ENCODE data around the gene BMP15.
A peak's percentile ranks its signal among the peaks of the same experiment; 100 is the strongest.

The BMP15 gene

DNA sequence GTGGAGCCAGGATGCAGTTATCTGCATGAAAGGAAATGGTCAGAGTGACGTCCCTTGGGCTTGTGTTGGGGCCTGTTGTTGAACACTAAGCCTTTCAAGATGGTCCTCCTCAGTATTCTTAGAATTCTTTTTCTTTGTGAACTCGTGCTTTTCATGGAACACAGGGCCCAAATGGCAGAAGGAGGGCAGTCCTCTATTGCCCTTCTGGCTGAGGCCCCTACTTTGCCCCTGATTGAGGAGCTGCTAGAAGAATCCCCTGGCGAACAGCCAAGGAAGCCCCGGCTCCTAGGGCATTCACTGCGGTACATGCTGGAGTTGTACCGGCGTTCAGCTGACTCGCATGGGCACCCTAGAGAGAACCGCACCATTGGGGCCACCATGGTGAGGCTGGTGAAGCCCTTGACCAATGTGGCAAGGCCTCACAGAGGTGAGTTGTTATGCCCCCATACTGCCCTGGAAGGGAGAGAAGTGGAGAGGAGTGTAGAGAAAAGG lies at the start of gene BMP15:
Gene BMP15, plus strand, starts transcription at position 51 of the 492 bp plus-strand sequence. Its CDS starts 49 bp downstream, at position 100.
- no peak for DNase-seq

GRCh38 chrX:50863471-50863870 lies 47.1 kb upstream of the BMP15 start:
- DNase-seq = no peak

DNA sequence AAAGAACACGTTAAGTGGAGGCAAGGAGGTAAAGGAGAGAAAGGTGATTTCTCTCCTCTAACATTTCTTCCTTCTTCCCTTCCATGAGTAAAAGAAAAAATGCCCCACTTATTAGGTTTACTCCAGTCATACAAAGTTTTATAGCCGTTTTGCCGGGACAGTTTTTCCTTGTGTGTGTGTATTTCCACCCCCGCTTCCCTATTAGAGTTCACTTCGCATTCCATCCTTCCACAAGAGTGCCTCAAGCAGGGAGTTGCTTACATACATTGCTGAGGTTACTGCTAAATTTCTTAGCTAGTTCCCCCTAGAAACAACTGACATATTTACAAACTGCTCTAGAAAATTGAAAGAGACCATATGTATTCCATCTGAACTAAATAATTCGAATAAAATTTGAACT lies 45.2 kb upstream of the BMP15 start:
- no peak for DNase-seq

DNA sequence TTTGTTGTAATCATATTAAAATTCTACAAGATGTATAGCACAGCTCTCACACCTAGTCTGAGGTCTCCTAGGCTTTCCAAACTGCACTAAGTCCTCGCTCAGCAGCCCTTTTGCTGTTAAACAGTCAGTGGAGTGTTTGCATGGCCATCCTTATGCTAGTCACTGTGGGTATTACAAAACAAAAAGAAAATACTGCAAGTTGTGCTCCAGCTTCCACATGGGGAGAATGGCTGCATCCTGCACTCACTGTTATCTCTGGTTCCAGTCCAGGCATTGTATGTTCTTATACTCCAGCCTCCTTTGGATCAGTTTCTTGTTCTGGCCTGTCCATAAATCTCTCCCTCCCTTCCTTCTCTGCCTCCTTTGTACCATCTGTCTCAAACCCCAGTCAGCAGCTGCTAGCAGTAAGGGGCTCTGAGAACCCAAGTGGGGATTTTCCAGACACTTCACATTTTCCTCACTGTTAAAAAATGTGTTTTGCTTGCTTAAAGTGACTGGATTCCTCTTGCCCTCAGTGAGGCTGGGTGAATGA lies 38.5 kb upstream of the BMP15 start:
- DNase-seq = no peak

GRCh38 chrX:50874876-50875275 lies 35.7 kb upstream of the BMP15 start:
- DNase-seq = no peak

GRCh38 chrX:50876551-50876950 lies 34.0 kb upstream of the BMP15 start:
- DNase-seq = no peak

GRCh38 chrX:50877310-50877709 lies 33.2 kb upstream of the BMP15 start:
- no peak for DNase-seq

- no peak for DNase-seq
These were observed 29.5 kb upstream of the BMP15 start for GRCh38 chrX:50881028-50881427.

DNA sequence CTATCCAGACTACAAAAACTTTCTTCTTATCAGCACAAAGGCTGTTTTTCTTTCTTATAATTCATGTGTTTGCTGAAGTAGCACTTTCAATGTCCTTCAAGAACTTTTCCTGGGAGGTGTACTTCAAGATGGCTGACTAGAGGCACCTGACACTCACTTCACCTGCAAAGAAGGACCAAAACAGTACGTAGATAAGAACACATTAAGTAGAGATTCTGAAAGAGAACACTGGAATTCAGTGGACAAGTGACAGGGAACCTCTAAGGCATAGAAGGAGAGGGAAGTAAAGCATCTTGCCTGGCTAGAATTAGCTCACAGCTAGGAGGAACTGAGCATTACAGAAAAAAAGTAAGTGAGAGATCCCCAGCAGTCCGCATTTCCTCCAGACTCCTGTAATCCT lies 21.7 kb upstream of the BMP15 start:
- no peak for DNase-seq

DNA sequence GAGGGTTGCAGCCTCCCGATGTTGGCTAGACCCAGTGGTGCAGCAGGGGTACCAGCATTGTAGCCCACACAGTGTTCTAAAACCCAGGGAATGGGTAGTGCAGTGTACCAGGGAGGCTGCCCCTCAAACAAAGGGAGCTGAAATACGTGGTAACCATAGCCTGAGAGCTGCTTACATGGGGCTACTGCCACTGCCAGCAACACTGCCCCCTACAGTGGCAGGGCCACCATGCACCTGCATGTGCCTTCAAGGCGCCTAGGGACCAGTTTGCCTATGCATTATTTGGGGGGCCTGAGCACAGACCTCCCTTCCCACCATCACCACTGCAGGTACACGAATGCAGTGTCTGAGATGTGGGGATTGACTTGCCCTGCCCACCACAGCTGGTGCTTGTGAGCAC lies 21.0 kb upstream of the BMP15 start:
- DNase-seq = no peak

GRCh38 chrX:50893047-50893446 lies 17.5 kb upstream of the BMP15 start:
- DNase-seq = no peak

GRCh38 chrX:50893466-50893865 lies 17.1 kb upstream of the BMP15 start:
- no peak for DNase-seq

DNA sequence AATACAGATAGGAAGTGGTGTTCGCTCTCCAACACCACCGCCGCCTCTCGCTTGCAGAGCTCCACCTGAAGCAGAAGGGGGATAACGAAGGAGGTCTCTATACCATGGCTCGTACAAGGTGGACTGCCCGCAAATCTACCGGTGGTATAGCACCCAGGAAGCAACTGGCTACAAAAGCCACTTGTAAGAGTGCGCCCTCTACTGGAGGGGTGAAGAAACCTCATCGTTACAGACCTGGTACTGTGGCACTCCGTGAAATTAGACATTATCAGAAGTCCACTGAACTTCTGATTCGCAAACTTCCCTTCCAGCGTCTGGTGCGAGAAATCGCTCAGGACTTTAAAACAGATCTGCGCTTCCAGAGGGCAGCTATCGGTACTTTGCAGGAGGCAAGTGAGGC lies 5.2 kb upstream of the BMP15 start:
- DNase-seq = no peak

- DNase-seq = no peak
These were observed 3.0 kb downstream of the BMP15 start for GRCh38 chrX:50913520-50913919.

DNA sequence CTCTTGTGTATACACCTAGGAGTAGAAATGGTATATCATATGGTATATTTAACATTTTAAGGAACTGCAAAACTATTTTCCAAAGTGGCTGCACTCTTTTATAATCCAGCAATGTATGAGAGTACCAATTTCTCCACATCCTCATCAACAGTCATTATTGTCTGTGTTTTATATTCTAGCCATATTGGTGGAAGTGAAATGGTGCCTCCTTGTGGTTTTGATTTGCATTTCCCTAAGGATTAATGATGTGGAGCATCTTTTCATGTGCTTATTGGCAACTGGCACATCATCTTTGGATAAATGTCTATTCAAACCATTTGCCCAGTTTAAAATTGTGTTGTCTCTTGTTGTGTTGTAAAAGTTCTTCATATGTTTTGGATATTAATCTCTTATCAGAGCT lies 9.6 kb downstream of the BMP15 start:
- DNase-seq = peak in 1 of 2 experiments; percentile 3

DNA sequence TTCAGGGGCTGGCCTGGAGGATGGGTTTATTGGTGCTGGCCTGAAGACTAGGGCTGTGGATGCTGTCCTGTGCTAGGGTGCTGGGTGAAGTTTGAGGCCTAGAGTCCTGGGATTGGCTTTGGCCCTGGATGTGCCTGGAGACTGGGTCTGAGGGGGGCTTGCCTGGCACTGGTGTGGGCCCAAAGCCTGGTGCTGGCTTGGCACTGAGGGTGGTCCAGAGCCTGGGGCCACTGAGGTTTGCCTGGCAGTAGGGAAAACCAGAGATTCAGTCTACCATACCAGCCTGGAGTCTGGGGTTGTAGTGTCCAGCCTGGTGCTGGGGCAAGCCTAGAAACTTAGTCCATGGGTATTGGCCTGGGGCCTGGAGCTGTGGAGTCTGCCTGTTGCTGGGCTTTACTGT lies 16.6 kb downstream of the BMP15 start:
- no peak for DNase-seq

GRCh38 chrX:50941638-50942037 lies 31.1 kb downstream of the BMP15 start:
- DNase-seq = no peak

DNA sequence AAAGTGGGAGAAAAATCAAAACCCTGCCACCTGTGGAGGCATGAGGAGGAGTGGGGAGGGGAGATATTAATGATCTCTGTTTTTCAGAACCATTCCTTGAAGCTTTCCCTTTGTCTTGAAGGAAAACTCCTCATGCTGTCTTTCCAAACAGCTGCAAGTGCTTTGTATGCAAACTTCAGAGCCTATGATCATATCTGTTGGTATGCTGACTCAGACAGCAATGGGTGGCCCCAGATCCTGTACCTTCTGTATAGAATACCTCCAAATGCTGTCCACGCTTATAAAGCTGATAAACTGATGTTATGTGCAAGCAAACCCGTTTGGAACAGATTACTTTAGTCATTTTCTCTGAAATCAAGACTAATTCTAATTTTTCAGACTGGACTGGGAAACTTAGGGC lies 31.9 kb downstream of the BMP15 start:
- DNase-seq = no peak

DNA sequence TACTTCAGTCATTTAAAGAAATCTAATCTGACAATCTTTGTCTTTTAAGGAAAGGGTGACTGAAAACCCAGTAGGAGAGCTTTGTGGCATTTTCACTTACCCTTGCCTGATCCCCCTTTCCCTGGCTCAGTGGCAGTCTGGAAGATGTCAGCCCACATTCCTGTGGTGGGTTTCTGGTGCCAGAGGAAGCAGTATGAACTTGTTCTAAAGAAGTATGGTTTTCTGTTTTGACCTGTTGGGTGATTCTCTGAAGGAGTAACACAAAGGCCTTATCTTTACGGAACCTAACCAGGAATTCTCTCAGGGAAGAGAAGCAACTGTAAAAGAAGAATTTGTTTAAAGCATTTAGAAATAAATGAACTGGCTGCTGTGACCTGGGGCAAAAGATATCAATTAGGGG lies 41.9 kb downstream of the BMP15 start:
- DNase-seq = no peak

DNA sequence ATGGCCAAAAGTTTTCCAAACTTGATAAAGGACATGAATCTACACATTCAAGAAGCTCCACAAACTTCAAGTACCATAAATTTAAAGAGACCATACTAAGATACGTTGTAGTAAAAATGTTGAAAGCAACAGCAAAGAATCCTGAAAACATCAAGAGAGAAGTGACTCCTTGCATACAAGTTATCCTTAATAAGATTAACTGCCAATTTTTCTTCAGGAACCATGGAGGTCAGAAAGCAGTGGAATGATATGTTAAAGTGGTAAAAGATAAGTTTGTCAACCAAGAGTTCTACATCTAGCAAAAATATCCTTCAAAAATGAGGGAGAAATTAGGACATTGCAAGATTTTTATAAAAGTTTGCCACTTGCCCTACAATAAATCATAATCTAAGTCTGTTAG lies 43.3 kb downstream of the BMP15 start:
- no peak for DNase-seq

GRCh38 chrX:50962156-50962555 lies 51.6 kb downstream of the BMP15 start:
- no peak for DNase-seq

GRCh38 chrX:50963842-50964241 lies 53.3 kb downstream of the BMP15 start:
- DNase-seq = no peak
